Stimulated activated CD4-positive, alpha-beta T cell treated with anti-CD3 and anti-CD28 coated beads, Interleukin-1b, Interleukin-23, amount 100 ng/mL, for 4 hours (primary cell): ENCODE results near the gene SYCE3.

Source experiments
- DNase-seq, 2 donors: peaks; one replicate each; pipeline ENCODE4 v3.0.0-alpha.2; 2020; ENCODE audit warnings: low read depth in 2 of 2

The SYCE3 gene

GRCh38 chr22:50600538-50600937 lies 37.8 kb upstream of the SYCE3 start, which contains the start of gene MAPK8IP2:
Gene MAPK8IP2, plus strand, starts transcription at chr22:50600793. Its CDS starts 26 bp downstream, at chr22:50600819.
- DNase-seq = no peak

- DNase-seq = peak in 1 of 2 donors; percentile 47
These were observed 37.2 kb upstream of the SYCE3 start for GRCh38 chr22:50599816-50600455.

- DNase-seq = no peak
These were observed 34.4 kb upstream of the SYCE3 start for GRCh38 chr22:50597097-50597496.

GRCh38 chr22:50595189-50595588 lies 32.5 kb upstream of the SYCE3 start:
- DNase-seq = no peak

GRCh38 chr22:50587407-50587806 lies 24.7 kb upstream of the SYCE3 start:
- DNase-seq = no peak

GRCh38 chr22:50586416-50586815 lies 23.7 kb upstream of the SYCE3 start:
- no peak for DNase-seq

GRCh38 chr22:50585781-50586180 lies 23.1 kb upstream of the SYCE3 start:
- no peak for DNase-seq

- no peak for DNase-seq
These were observed 22.5 kb upstream of the SYCE3 start for GRCh38 chr22:50585238-50585637.

- no peak for DNase-seq
These were observed 21.7 kb upstream of the SYCE3 start for GRCh38 chr22:50584106-50585096.

- no peak for DNase-seq
These were observed 20.7 kb upstream of the SYCE3 start for GRCh38 chr22:50583294-50583861.

- DNase-seq = peak; percentile 94 to 97
These were observed 20.0 kb upstream of the SYCE3 start, which contains the start of gene CHKB for GRCh38 chr22:50582493-50583293. Gene CHKB, minus strand, starts transcription at chr22:50582849. Its CDS starts 68 bp downstream, at chr22:50582781.

- DNase-seq = no peak
These were observed 19.3 kb upstream of the SYCE3 start for GRCh38 chr22:50581950-50582492.

- DNase-seq = no peak
These were observed 18.6 kb upstream of the SYCE3 start for GRCh38 chr22:50581031-50581949.

- no peak for DNase-seq
These were observed 17.0 kb upstream of the SYCE3 start for GRCh38 chr22:50579752-50580151.

- no peak for DNase-seq
These were observed 16.1 kb upstream of the SYCE3 start for GRCh38 chr22:50578776-50579310.

GRCh38 chr22:50577987-50578775 lies 15.5 kb upstream of the SYCE3 start, which contains the start of gene CPT1B:
Gene CPT1B, minus strand, starts transcription at chr22:50578427. Its CDS starts 512 bp downstream, at chr22:50577915.
- no peak for DNase-seq

GRCh38 chr22:50577697-50577986 lies 14.9 kb upstream of the SYCE3 start:
- DNase-seq = no peak

- no peak for DNase-seq
These were observed 14.3 kb upstream of the SYCE3 start for GRCh38 chr22:50576806-50577696.
